GM13977 (cell line): ENCODE data around the gene ALDH3B2.

Source experiments
- DNase-seq: peaks from one replicate; pipeline ENCODE4 v3.0.0; 2012; ENCODE audit warnings: low spot score
- in situ Hi-C: fragments of 300-500 bp; cut with MboI; formaldehyde crosslinking; loops from one replicate; pipeline ENCODE4 v1.12.0; 2022; ENCODE audit warnings: low sequenced_read_pairs, low pct_unique_long_range_greater_than_20kb, mixed read lengths, inconsistent platforms; ENCODE audit not compliant: unreplicated experiment
- TF ChIP-seq, protein P1 (sequence below): IDR thresholded peaks from 2 replicates; pipeline ENCODE4 v1.5.1; 2012; ENCODE audit warnings: mild to moderate bottlenecking, control low read depth; ENCODE audit not compliant: insufficient read depth; ENCODE audit errors: extremely low read depth, missing control alignments

The ALDH3B2 gene

DNA sequence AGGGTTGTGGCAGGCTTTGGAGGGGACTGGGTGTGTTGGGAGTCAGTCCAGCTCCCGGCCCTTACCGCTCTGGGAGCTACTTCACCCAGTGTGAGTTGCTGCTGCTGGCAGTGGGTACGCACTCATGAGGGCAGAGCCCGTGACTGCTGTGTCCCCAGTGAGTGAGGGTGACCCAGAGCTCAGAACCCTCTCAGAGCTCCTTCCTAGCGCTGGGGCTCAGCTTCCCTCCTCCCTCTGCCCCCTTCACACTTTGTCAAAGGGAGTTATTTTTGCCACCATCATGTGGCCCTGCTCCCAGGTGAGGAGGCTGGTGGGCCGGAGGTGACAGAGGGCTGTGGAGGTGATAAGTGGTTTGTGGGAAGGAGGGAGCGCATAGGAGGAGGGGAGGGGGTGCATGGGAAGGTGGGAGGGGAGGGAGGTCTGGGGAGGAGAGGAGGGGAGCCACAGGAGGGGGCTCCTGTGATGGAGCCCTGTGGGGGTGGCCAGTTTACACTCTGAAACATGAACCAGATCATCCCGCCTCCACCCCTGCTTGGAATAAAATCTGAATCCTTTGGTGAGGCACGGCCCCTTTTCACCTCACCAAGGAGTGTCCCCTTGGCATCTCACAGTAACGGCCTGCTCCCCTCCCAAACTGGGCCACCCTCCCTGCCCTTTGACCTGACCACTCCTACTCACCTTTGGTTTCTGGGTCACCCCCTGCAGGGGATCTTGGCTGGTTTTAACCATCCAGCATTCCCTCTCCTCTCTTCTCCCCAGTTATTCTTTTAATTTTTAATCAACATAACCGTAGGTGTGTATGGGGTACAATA is 57.8 kb downstream of the ALDH3B2 start:
- TF ChIP-seq, protein P1, sequence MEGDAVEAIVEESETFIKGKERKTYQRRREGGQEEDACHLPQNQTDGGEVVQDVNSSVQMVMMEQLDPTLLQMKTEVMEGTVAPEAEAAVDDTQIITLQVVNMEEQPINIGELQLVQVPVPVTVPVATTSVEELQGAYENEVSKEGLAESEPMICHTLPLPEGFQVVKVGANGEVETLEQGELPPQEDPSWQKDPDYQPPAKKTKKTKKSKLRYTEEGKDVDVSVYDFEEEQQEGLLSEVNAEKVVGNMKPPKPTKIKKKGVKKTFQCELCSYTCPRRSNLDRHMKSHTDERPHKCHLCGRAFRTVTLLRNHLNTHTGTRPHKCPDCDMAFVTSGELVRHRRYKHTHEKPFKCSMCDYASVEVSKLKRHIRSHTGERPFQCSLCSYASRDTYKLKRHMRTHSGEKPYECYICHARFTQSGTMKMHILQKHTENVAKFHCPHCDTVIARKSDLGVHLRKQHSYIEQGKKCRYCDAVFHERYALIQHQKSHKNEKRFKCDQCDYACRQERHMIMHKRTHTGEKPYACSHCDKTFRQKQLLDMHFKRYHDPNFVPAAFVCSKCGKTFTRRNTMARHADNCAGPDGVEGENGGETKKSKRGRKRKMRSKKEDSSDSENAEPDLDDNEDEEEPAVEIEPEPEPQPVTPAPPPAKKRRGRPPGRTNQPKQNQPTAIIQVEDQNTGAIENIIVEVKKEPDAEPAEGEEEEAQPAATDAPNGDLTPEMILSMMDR = no peak
- DNase-seq = no peak
- in situ Hi-C loops = no loop called here

DNA sequence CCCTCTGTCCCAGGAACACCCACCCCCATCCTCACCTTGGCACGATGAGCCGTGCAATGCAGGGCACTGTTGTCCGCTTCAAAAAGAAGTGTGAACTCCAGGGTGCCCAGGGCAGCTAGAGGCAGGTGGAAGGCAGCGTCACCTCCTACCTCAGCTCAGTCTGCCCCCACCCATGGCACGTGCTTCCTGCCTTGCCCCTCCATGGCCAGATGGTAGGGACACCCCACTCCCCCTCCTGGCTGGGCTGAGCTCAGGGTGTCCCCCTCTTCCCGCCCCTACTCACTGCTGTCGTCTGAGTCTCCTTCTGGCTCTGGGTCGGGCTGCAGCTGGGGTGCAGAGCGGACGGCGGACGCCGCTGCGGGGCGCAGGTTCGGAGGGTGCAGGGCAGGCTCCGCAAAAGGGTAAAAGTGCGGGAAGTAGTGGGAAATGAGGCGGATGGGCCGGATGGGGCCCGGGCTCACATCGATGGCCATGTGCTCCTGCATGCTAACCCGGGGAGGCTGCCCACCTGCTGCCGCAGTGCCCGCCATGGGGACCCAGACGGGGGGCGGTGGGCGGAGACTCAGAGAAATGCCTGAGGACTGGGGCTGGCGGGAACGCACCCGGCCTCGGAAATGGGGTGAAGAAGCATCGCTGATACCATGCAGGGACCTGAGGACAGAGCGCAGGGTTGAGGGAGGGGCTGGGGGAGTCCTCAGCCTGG is 58.5 kb downstream of the ALDH3B2 start:
- in situ Hi-C loops = no loop called here

DNA sequence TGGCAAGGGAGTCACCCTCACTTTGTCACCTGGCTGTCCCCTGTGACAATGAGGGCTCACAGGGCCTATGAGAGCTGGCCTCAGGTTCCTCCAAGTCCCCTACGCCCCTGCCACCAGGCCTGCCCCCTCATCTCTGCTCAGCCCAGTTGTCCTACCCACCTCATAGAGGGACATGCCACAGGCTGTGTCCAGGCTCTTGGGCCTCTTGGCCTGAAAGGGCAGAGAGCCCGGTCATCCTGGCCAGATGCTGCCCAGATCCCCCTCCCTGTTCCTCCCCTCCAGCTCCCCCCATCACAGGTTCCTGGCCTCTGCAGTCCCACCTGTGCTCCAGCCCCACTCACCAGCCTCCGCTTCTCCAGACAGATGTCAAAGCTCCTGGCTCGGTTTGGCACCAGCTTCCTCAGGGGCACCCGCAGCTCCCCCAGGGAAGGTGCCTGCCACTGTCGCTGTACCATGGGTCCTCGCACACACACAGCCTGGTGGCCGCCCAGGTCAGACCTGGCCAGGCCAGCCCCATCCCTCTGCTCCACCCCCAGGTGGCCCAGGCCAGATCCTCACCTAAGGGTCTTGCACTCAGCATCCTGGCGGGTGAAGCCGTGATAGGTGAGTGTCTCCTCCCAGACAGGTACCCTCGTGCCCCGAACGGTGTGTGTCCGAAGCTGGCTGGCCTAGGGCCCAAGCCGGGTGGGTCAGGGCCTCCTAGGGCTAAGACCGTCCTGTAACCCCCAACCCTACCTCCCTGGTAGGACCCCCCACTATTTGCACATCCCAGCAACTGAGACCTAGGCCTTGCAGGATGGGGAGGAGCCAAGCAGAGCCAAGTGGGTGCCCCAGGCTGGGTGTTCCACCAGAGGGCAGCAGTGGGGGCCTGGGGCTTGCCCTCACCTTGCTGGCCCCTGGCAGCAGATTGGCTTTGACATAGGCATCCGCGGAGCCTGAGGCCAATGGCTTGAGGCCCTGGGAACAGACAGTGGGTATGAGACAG is 59.4 kb downstream of the ALDH3B2 start:
- in situ Hi-C loops = no loop called here
- TF ChIP-seq, protein P1 = peak; percentile 61
- DNase-seq = peak; percentile 57

More for the DNA sequence above, 58.5 kb downstream of the ALDH3B2 start:
- no peak for DNase-seq
- TF ChIP-seq, protein P1 = no peak

DNA sequence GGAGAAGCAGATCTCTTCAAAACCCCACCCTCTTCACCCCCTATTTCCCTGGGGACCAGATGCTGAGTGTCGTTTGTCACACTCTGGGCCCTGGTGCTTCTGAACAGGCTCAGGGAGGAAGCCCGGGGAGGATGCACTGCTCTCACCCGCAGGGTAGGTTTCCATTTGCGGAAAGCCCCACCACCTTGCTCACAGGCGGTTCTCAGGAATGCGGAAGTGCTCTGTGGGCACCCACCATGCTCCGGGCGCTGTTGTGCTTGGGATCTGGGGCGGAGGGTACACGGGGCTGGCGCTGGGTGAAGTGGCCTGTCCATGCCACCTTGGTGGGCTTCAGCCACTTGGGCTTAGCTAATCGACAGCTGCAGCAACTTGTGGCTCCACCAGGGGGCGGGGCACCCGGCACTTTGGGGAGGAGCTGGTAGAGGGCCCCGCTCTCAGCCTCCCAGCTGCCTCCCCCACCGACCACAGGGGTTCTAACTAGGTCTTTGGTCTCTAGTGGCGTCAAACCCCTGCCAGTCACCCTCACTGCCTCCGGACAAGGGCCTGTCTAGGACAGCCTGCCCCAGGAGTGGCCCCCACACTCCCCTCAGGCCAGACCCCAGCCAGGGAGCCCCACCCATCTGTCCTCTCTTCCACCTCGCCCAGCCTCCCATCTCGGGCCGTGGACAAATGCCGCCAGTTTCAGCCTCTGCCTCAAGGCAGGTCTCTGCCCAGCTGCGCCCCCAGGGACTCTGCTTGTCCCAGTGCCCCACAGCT is 60.3 kb downstream of the ALDH3B2 start:
- TF ChIP-seq, protein P1 = peak; percentile 58
- peak; percentile 87 for DNase-seq
- in situ Hi-C loops = no loop called here

DNA sequence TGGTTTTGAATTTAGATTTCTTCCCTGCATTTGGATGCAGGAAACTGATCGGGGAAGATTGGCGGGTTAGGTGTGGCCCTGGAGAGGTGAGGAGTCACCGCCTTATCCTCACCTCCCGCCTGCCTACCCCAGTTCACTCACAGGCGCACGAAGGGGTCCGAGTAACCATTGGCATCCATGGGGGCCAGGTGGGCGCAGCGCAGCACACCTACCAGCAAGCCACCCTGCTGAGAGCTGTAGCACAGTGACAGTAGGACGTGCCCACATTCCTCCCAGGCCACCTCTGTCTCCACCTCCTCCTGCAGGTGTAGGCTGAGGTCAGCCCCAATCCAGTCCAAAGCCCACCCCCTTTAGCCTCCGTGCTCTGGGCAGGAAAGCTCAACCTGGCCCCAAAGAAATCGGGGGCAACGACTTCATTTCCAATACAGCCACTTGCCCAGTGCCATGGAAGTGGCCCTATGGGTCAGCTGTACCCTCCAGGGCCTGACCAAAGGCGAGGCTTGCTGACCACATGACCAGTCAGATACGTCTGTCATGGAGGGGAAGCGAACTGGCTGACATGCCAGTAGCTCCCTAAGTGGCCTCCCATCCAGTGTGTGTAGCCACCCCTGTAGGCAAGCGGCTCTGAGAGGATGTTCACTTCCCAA is 61.0 kb downstream of the ALDH3B2 start:
- in situ Hi-C loops = no loop called here
- DNase-seq = no peak
- TF ChIP-seq, protein P1 = no peak
